Activated naive CD4-positive, alpha-beta T cell treated with anti-CD3 and anti-CD28 coated beads, Interleukin-2, amount 50 U/mL, for 24 hours (primary cell): ENCODE measurements around the gene IFT122.

Experiments
- H3K27ac Mint-ChIP-seq: one replicate; pipeline ENCODE4 v1.8.0; 2021; ENCODE audit warnings: mild to moderate bottlenecking, mixed read lengths
- H3K27me3 Mint-ChIP-seq: one replicate; pipeline ENCODE4 v1.8.0; 2021; ENCODE audit warnings: mixed read lengths
- H3K36me3 Mint-ChIP-seq: one replicate; pipeline ENCODE4 v1.8.0; 2021; ENCODE audit warnings: mixed read lengths
- H3K4me1 Mint-ChIP-seq: one replicate; pipeline ENCODE4 v1.8.0; 2021; ENCODE audit warnings: mixed read lengths
- H3K4me3 Mint-ChIP-seq: one replicate; pipeline ENCODE4 v1.8.0; 2021; ENCODE audit warnings: mild to moderate bottlenecking, mixed read lengths
- H3K9me3 Mint-ChIP-seq: one replicate; pipeline ENCODE4 v1.8.0; 2021; ENCODE audit warnings: mixed read lengths

IFT122 gene

DNA sequence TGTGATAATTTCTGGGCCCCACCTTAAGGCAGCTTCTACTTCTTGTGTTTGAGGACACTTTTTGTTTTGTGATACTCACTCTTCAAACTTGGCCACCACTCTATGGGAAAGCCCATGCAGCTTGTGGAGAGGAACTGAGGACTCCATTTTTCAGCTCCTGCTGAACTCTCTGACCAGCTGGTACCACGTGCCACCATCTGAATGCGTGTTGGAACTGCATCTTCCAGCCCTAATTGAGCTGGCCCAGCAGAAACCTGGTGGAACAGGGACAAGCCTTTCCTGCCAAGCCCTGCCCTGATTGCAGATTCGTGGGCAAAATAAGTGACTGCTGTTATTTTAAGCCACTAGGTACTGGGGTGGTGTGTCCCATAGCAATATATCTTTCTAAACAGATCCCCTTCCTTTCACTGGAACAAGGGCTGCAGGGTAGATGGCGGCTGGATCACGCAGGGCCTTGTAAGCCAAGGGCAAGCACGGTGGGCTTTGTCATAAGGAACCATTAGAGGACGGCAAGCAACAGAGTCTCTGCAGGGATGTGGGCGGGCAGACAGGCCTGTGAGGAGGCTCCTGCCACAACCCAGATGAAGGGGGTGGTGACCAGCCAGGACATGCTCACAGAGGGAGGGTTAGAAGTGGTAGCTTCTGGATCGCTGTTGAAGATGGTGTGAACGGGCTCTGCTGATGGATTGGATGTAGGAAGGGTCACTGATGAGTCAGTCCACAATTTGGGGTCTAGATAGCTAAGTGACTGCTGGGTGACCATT lies 112.4 kb downstream of the IFT122 start:
- Mint-ChIP-seq H3K27ac (no peak overlapping the region), H3K9me3 (no peaks in the 10 kb centered on the region), H3K4me1 (peaks cover 7% of the 10 kb centered on the region), H3K4me3 (no peak overlapping the region), H3K27me3 (no peaks in the 10 kb centered on the region), H3K36me3 (no peaks in the 10 kb centered on the region)

- Mint-ChIP-seq H3K9me3 (no peaks in the 10 kb centered on the region), H3K27ac (no peak overlapping the region), H3K27me3 (no peaks in the 10 kb centered on the region), H3K4me3 (no peak overlapping the region), H3K36me3 (no peaks in the 10 kb centered on the region), H3K4me1 (peaks cover 7% of the 10 kb centered on the region)
These were observed 113.1 kb downstream of the IFT122 start for GRCh38 chr3:129553171-129553570.

GRCh38 chr3:129553719-129554118 lies 113.7 kb downstream of the IFT122 start:
- Mint-ChIP-seq H3K27ac (no peak overlapping the region), H3K27me3 (no peaks in the 10 kb centered on the region), H3K4me1 (peaks cover 7% of the 10 kb centered on the region), H3K9me3 (no peaks in the 10 kb centered on the region), H3K36me3 (no peaks in the 10 kb centered on the region), H3K4me3 (no peak overlapping the region)

GRCh38 chr3:129554356-129555152 lies 114.5 kb downstream of the IFT122 start:
- Mint-ChIP-seq H3K4me1 (peaks cover 7% of the 10 kb centered on the region), H3K4me3 (no peak overlapping the region), H3K27ac (no peak overlapping the region), H3K36me3 (no peaks in the 10 kb centered on the region), H3K27me3 (no peaks in the 10 kb centered on the region), H3K9me3 (no peaks in the 10 kb centered on the region)

DNA sequence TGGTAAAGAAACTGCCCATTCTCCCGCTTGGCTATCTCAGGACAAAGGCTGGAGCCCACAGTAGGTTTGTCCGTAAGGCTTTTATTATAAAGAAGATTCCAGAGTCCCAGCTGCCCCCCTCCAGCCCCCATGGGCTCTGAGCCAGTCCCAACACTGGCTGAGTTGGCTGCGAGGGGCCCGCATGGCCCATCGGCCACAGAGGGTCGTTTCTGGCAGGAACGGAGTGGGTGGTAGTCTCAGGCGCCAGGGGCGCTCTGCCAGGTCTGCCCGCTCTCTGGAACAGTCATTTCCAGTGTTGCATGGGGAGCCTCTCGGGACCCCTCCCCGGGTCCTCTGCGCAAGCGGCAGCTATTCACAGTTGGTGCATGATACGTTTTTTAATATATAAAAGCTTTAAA lies 115.1 kb downstream of the IFT122 start:
- H3K27me3 Mint-ChIP-seq: no peaks in the 10 kb centered on the region
- H3K4me3 Mint-ChIP-seq: no peak overlapping the region
- H3K4me1 Mint-ChIP-seq: peaks cover 7% of the 10 kb centered on the region
- H3K9me3 Mint-ChIP-seq: no peaks in the 10 kb centered on the region
- no peak overlapping the region for H3K27ac Mint-ChIP-seq
- H3K36me3 Mint-ChIP-seq: no peaks in the 10 kb centered on the region

- no peak overlapping the region for H3K4me3 Mint-ChIP-seq
These were observed 115.8 kb downstream of the IFT122 start for GRCh38 chr3:129555616-129556357.

GRCh38 chr3:129556358-129556695 lies 116.3 kb downstream of the IFT122 start:
- H3K4me1 Mint-ChIP-seq: peaks cover 7% of the 10 kb centered on the region

More at GRCh38 chr3:129555616-129556357, 115.8 kb downstream of the IFT122 start:
- no peak overlapping the region for H3K27ac Mint-ChIP-seq
- no peaks in the 10 kb centered on the region for H3K9me3 Mint-ChIP-seq
- no peaks in the 10 kb centered on the region for H3K27me3 Mint-ChIP-seq
- H3K36me3 Mint-ChIP-seq: no peaks in the 10 kb centered on the region
- H3K4me1 Mint-ChIP-seq: peaks cover 7% of the 10 kb centered on the region

DNA sequence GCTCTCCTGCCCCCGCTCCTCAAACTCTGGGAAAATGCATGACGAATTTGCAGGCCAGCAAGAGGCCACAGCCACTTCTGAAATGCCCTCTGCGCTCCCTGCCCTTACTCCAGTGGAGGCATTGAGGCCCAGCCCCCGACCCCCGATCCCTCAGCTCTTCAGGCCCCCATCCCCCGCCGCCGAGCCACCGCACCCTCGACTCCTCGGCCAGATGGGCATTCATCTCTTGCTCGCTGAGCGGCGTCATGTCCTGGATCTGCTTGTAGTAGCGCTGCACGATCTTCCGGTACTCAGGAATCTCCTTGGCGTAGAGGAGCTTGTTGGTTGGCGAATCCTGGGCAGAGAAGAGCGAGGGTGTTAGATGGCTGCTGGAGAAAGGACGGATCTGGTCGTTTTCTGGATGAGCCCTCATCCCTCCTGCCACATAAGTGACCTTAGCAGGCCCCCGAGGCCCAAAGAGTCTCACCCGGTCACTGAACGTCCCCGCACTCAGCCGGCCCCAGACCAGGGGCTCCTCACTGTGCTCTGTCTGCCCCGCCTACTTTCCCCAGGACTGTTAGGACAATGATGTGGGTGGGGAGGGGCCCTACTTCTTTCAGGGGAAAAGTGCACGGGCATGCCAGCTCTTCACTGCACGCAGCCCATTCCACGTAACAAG lies 117.0 kb downstream of the IFT122 start:
- no peak overlapping the region for H3K4me3 Mint-ChIP-seq
- no peaks in the 10 kb centered on the region for H3K9me3 Mint-ChIP-seq
- no peaks in the 10 kb centered on the region for H3K27me3 Mint-ChIP-seq
- no peak overlapping the region for H3K27ac Mint-ChIP-seq
- H3K36me3 Mint-ChIP-seq: no peaks in the 10 kb centered on the region
- peaks cover 7% of the 10 kb centered on the region for H3K4me1 Mint-ChIP-seq

More at GRCh38 chr3:129556358-129556695, 116.3 kb downstream of the IFT122 start:
- no peaks in the 10 kb centered on the region for H3K36me3 Mint-ChIP-seq
- no peak overlapping the region for H3K27ac Mint-ChIP-seq
- H3K27me3 Mint-ChIP-seq: no peaks in the 10 kb centered on the region
- H3K9me3 Mint-ChIP-seq: no peaks in the 10 kb centered on the region
- H3K4me3 Mint-ChIP-seq: no peak overlapping the region

- no peaks in the 10 kb centered on the region for H3K9me3 Mint-ChIP-seq
- H3K36me3 Mint-ChIP-seq: no peaks in the 10 kb centered on the region
- H3K4me1 Mint-ChIP-seq: peaks cover 7% of the 10 kb centered on the region
- no peaks in the 10 kb centered on the region for H3K27me3 Mint-ChIP-seq
- H3K4me3 Mint-ChIP-seq: no peak overlapping the region
- H3K27ac Mint-ChIP-seq: no peak overlapping the region
These were observed 117.5 kb downstream of the IFT122 start for GRCh38 chr3:129557548-129557894.

GRCh38 chr3:129558081-129558771 lies 118.2 kb downstream of the IFT122 start:
- Mint-ChIP-seq H3K27ac (no peak overlapping the region), H3K27me3 (no peaks in the 10 kb centered on the region), H3K4me1 (peaks cover 7% of the 10 kb centered on the region), H3K36me3 (no peaks in the 10 kb centered on the region), H3K9me3 (no peaks in the 10 kb centered on the region), H3K4me3 (no peak overlapping the region)

DNA sequence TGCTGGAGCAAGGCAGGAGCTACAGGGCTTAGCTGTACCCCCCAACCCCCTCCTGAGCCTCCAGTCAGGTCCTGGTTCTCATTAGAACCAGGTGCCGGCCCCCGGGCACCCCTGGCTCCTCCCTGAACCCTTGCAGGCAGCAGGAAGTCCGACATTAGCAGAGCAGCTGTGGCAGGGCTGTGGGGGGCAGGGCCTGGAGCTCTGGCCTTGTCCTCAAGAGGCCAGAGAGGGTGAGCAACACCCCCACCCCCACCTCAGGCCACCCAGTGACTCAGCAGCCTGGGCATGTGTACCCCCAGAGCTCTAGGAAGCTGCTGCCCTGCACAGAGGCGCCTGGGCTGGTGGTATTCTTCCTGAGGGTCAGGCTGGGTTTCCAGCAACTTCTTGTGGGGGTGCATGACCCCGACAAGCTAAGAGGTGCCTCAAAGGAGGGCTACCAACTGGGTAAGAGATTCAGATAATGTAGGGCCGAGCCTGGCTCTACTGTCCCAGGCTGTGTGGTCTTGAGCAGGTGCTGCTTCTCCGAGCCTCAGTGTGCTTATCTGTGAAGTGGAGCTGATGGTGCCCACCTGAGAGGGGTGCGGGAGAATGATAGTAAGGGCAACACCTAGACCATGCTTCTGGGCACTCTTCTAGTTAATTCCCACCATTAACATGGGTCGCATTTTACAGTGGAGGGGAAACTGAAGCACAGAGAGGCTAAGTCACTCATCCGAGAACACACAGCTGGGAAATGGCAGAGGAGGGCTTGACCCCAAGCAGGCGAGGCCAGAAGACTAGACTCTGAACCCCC lies 118.9 kb downstream of the IFT122 start:
- Mint-ChIP-seq H3K27ac (no peak overlapping the region), H3K4me1 (peaks cover 3% of the 10 kb centered on the region), H3K4me3 (no peak overlapping the region), H3K36me3 (no peaks in the 10 kb centered on the region), H3K9me3 (no peaks in the 10 kb centered on the region), H3K27me3 (no peaks in the 10 kb centered on the region)

DNA sequence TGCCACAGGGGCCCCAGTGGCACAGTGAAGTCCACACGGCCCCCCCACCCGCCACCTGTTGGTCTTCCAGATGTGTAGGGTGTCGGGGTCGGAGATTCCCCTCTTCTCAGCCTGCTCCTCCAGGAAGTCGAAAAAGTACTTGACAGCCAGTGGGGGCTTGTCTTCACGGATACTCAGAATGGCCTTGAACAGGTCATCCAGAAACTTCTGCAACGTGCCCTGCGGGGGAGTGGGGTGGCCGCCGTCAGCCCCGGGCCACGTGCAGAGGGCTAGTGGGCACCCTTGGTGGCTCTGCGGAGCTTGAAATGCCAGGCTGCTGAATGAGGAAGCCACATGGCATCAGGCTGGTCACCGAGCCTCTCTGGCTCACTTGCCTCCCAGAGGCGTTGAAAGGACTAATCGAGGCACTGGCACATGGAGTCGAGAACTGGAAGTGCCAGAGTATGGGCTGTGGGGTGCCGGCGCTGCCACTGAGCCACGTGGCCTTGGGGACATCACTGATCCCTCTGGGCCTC lies 119.6 kb downstream of the IFT122 start:
- Mint-ChIP-seq H3K27ac (no peak overlapping the region), H3K4me1 (no peaks in the 10 kb centered on the region), H3K9me3 (no peaks in the 10 kb centered on the region), H3K36me3 (no peaks in the 10 kb centered on the region), H3K4me3 (no peak overlapping the region), H3K27me3 (no peaks in the 10 kb centered on the region)

DNA sequence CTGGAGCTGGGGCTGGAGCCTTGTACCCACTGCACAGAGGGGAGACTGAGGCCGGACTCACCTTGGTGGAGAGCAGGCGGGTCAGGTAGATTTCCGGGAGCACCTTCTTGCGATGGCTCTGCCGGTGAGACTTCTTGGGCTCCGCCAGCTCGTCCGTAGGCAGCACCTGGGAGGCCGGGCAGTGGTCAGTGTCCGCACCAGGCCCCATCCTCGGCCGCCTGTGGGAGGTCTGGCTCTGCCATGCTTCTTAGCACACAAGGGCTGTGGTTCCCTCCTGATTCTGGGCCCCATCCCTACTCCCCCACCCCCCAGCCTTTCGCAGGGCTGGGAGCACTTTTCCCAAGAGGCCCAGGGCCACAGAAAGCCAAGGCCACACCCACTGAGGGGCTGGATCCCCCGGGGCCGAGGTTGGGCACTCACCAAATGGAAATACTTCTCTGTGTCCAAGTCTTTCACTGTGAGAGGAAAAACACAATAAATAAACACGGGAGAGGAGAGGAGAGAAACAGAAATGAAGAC lies 120.3 kb downstream of the IFT122 start:
- H3K4me3 Mint-ChIP-seq: no peak overlapping the region
- no peaks in the 10 kb centered on the region for H3K27me3 Mint-ChIP-seq
- no peaks in the 10 kb centered on the region for H3K4me1 Mint-ChIP-seq
- H3K9me3 Mint-ChIP-seq: no peaks in the 10 kb centered on the region
- no peak overlapping the region for H3K27ac Mint-ChIP-seq
- H3K36me3 Mint-ChIP-seq: no peaks in the 10 kb centered on the region

GRCh38 chr3:129560911-129561594 lies 121.0 kb downstream of the IFT122 start:
- H3K27me3 Mint-ChIP-seq: no peaks in the 10 kb centered on the region
- no peak overlapping the region for H3K4me3 Mint-ChIP-seq
- no peaks in the 10 kb centered on the region for H3K36me3 Mint-ChIP-seq
- no peak overlapping the region for H3K27ac Mint-ChIP-seq
- no peaks in the 10 kb centered on the region for H3K4me1 Mint-ChIP-seq
- no peaks in the 10 kb centered on the region for H3K9me3 Mint-ChIP-seq
